Skeletal muscle cell (primary cell): ENCODE results near the gene MGLL.
"Not testable (repeated sequence)": the region's sequence is repeated elsewhere in the genome, so short reads cannot be mapped to it uniquely, and the experiment has no call there.

Experiments used
- DNase-seq: peaks from one replicate; pipeline ENCODE4 v3.0.0-alpha.2; 2010; ENCODE audit warnings: low read depth
- H3K4me3 ChIP-seq: 2 replicates; pipeline ENCODE4 v1.5.1; 2011; ENCODE audit warnings: low read depth, mild to moderate bottlenecking, control low read depth, low read length, moderate library complexity

Gene MGLL

GRCh38 chr3:127688416-127689265 lies 133.7 kb downstream of the MGLL start:
- no peak for DNase-seq
- no peak overlapping the region for H3K4me3 ChIP-seq

- no peak overlapping the region for H3K4me3 ChIP-seq
- DNase-seq: no peak
These were observed 134.3 kb downstream of the MGLL start for GRCh38 chr3:127688022-127688415.

- no peak for DNase-seq
- H3K4me3 ChIP-seq: no peak overlapping the region
These were observed 135.0 kb downstream of the MGLL start for GRCh38 chr3:127687228-127687737.

- H3K4me3 ChIP-seq: no peak overlapping the region
- DNase-seq: no peak
These were observed 135.8 kb downstream of the MGLL start for GRCh38 chr3:127686512-127686894.

GRCh38 chr3:127685708-127686511 lies 136.4 kb downstream of the MGLL start:
- DNase-seq: no peak
- no peak overlapping the region for H3K4me3 ChIP-seq

- H3K4me3 ChIP-seq: no peak overlapping the region
- DNase-seq: no peak
These were observed 137.2 kb downstream of the MGLL start for GRCh38 chr3:127684871-127685707.

- no peak overlapping the region for H3K4me3 ChIP-seq
- DNase-seq: no peak
These were observed 139.8 kb downstream of the MGLL start for GRCh38 chr3:127682561-127682960.

GRCh38 chr3:127682175-127682554 lies 140.2 kb downstream of the MGLL start:
- H3K4me3 ChIP-seq, DNase-seq: not testable (repeated sequence)

GRCh38 chr3:127680798-127681221 lies 141.5 kb downstream of the MGLL start:
- no peak overlapping the region for H3K4me3 ChIP-seq
- DNase-seq: no peak

GRCh38 chr3:127680146-127680661 lies 142.1 kb downstream of the MGLL start:
- no peak for DNase-seq
- no peak overlapping the region for H3K4me3 ChIP-seq

GRCh38 chr3:127679534-127680145 lies 142.7 kb downstream of the MGLL start:
- no peak overlapping the region for H3K4me3 ChIP-seq
- DNase-seq: no peak

- H3K4me3 ChIP-seq: no peak overlapping the region
- DNase-seq: no peak
These were observed 143.4 kb downstream of the MGLL start for GRCh38 chr3:127678611-127679533.

GRCh38 chr3:127678315-127678599 lies 144.1 kb downstream of the MGLL start:
- H3K4me3 ChIP-seq: no peak overlapping the region
- DNase-seq: no peak

- no peak overlapping the region for H3K4me3 ChIP-seq
- no peak for DNase-seq
These were observed 144.6 kb downstream of the MGLL start for GRCh38 chr3:127677541-127678314.

- no peak for DNase-seq
- no peak overlapping the region for H3K4me3 ChIP-seq
These were observed 145.4 kb downstream of the MGLL start for GRCh38 chr3:127676921-127677351.

GRCh38 chr3:127676456-127676855 lies 145.9 kb downstream of the MGLL start:
- H3K4me3 ChIP-seq: no peak overlapping the region
- DNase-seq: no peak

- DNase-seq: no peak
These were observed 146.5 kb downstream of the MGLL start for GRCh38 chr3:127675651-127676391.

More at GRCh38 chr3:127675651-127676391, 146.5 kb downstream of the MGLL start:
- H3K4me3 ChIP-seq: no peak overlapping the region
